Measurements from ENCODE around the gene TRAFD1. TPM values are rescaled to one million over a fixed set of nuclear protein-coding genes. Genes with fewer than 3 reads are reported as not detected.

Gene TRAFD1
- total and polyA plus RNA-seq, 2 of the 8 experiments (the other 6 are each of a cell fraction or from before 2014, with no cell fraction given): 18.1 to 33.1 TPM

DNA sequence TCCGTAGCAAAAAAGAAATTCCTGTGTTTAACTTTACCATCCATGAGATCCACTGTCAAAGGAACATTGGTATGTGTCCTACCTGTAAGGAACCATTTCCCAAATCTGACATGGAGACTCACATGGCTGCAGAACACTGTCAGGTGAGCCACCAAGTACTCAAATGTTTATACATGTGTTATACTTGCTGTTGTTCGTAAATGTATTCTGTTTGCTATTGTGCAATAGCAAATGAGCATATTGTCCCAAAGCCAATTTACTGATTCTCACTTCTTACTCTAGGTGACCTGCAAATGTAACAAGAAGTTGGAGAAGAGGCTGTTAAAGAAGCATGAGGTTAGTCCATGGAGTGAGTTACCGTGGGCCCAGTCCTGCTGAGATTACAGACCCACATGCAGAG lies 9.4 kb downstream of the TRAFD1 start:
- peaks cover 0 to 2% of the 10 kb centered on the region in 2 experiments for H4K20me1 ChIP-seq (replicated peaks in 1 of 2; ENCODE audit: control insufficient read depth in 1 of 2, insufficient read depth in 2 of 2, low read length in 2 of 2)
- H3K4me3 ChIP-seq (ENCODE audit: extremely low read depth in 1 of 4, insufficient read depth in 2 of 4, low read depth in 3 of 4, low read length in 4 of 4): no peak overlapping the region
- TF ChIP-seq CTCF (IDR thresholded peaks at IDR 0.05; ENCODE audit: control extremely low read depth in 1 of 3, insufficient read depth in 1 of 3, low read depth in 1 of 3, low read length in 3 of 3) (no peak), HDAC2 (IDR thresholded peaks at IDR 0.05; ENCODE audit: borderline replicate concordance in 1 of 2, low read depth in 2 of 2, low read length in 2 of 2) (no peak), RXRA (IDR thresholded peaks at IDR 0.05; ENCODE audit: insufficient read depth, low read depth, low read length) (no peak), NRF1 (IDR thresholded peaks at IDR 0.05; ENCODE audit: low read depth, low read length) (no peak), CBX8 (IDR thresholded peaks at IDR 0.05; ENCODE audit: borderline replicate concordance, low read depth, low read length) (no peak), YY1 (IDR thresholded peaks at IDR 0.05; ENCODE audit: low read depth, low read length) (no peak)
- TF ChIP-seq, protein P1, sequence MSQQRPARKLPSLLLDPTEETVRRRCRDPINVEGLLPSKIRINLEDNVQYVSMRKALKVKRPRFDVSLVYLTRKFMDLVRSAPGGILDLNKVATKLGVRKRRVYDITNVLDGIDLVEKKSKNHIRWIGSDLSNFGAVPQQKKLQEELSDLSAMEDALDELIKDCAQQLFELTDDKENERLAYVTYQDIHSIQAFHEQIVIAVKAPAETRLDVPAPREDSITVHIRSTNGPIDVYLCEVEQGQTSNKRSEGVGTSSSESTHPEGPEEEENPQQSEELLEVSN (IDR thresholded peaks at IDR 0.05): no peak
- H3K4me1 ChIP-seq (replicated peaks in 1 of 4; ENCODE audit: control insufficient read depth in 3 of 4, insufficient read depth in 4 of 4, low read length in 3 of 4): no peaks in the 10 kb centered on the region
- H2AFZ ChIP-seq (ENCODE audit: low read length): no peak overlapping the region
- no peaks in the 10 kb centered on the region for H3K79me1 ChIP-seq (ENCODE audit: low read depth, low read length)
- H4K91ac ChIP-seq (replicated peaks; ENCODE audit: insufficient read length, low read length): no peak overlapping the region
- H3K9me3 ChIP-seq (ENCODE audit: insufficient read depth in 2 of 2, low read depth in 1 of 2, low read length in 1 of 2): no peaks in the 10 kb centered on the region
- H4K8ac ChIP-seq (ENCODE audit: extremely low read depth, insufficient read depth, low read length): no peak overlapping the region
- H3K56ac ChIP-seq (replicated peaks; ENCODE audit: insufficient read length, low read depth, low read length): no peak overlapping the region
- ChIA-PET CTCF (ENCODE audit: partially characterized antibody) (no interaction called here), POLR2A (ENCODE audit: partially characterized antibody) (interaction anchor here (0.6 to 1.2 kb wide), 2 partner anchors 9 to 268 kb away, joined by 4 read pairs; partner anchors contain the start of gene TRAFD1)
- no peak overlapping the region for H4K5ac ChIP-seq (ENCODE audit: insufficient read length, low read depth, low read length)
- no peaks in the 10 kb centered on the region for H3K79me2 ChIP-seq (ENCODE audit: control insufficient read depth in 1 of 2, insufficient read depth in 2 of 2, low read length in 2 of 2)
- H2BK12ac ChIP-seq (ENCODE audit: low read depth, low read length): no peak overlapping the region
- H3K36me3 ChIP-seq (ENCODE audit: control insufficient read depth in 2 of 4, insufficient read depth in 4 of 4, low read length in 3 of 4): peaks cover 0 to 23% (median 16%) of the 10 kb centered on the region in 4 experiments; a peak in 6 of 8 replicates
- 92% methylated on average over 3 of the region's 3 CpGs; no CpG with 5 or more reads in 1 of the 2 experiments for WGBS, 2 experiments (ENCODE audit: extremely low coverage in 1 of 2, insufficient coverage in 1 of 2, insufficient read length in 1 of 2, insufficient replicate concordance in 2 of 2, low coverage in 1 of 2, low lambda C conversion rate in 2 of 2, missing lambda C conversion rate in 1 of 2)
- H3K4me2 ChIP-seq (ENCODE audit: insufficient read depth in 1 of 2, low read depth in 2 of 2, low read length in 2 of 2): no peak overlapping the region
- H2BK120ac ChIP-seq (replicated peaks; ENCODE audit: low read depth, low read length): no peak overlapping the region
- DNase-seq (ENCODE audit: low read depth in 1 of 2, low spot score in 2 of 2) (no peak), FAIRE-seq (no peak)
- no peak overlapping the region for H3K23ac ChIP-seq (ENCODE audit: insufficient read length)
- no peak overlapping the region for H3K27ac ChIP-seq (ENCODE audit: low read depth, low read length)
- no peaks in the 10 kb centered on the region; the same call in 1 of the 2 replicates for H3K23me2 ChIP-seq (ENCODE audit: low read depth, low read length)
- H2AK5ac ChIP-seq (ENCODE audit: low read depth, low read length): no peak overlapping the region
- no peak overlapping the region for H3K14ac ChIP-seq (ENCODE audit: insufficient read length)
- no peak overlapping the region for H2BK15ac ChIP-seq (ENCODE audit: low read length)
- H2BK5ac ChIP-seq (ENCODE audit: low read depth, low read length): no peak overlapping the region
- H3K4ac ChIP-seq (replicated peaks; ENCODE audit: insufficient read length, low read depth, low read length): no peak overlapping the region
- no peak overlapping the region for H2BK20ac ChIP-seq (ENCODE audit: low read length)
- no peak overlapping the region for H3K9ac ChIP-seq (replicated peaks in 1 of 4; ENCODE audit: extremely low read depth in 1 of 4, low read depth in 3 of 4, low read length in 3 of 4)
- no peaks in the 10 kb centered on the region for H3K27me3 ChIP-seq (replicated peaks in 1 of 4; ENCODE audit: control insufficient read depth in 3 of 4, extremely low read depth in 1 of 4, insufficient read depth in 3 of 4, low read length in 3 of 4)
- no peak overlapping the region for H3K18ac ChIP-seq (ENCODE audit: extremely low read depth, low read length)

Measured in H1 (cell line).